NB4 (cell line): Measurements from ENCODE around the gene PHKG1.

ENCODE experiments used
- POLR2A ChIP-seq: IDR thresholded peaks from 2 replicates; pipeline ENCODE4 v1.6.1; 2011; ENCODE audit warnings: mild to moderate bottlenecking; ENCODE audit not compliant: insufficient read length; ENCODE audit errors: extremely low read depth
- TF ChIP-seq, protein P1 (sequence below): IDR thresholded peaks from one replicate; pipeline ENCODE4 v1.5.1; 2012; ENCODE audit warnings: low read depth, low read length

DNA sequence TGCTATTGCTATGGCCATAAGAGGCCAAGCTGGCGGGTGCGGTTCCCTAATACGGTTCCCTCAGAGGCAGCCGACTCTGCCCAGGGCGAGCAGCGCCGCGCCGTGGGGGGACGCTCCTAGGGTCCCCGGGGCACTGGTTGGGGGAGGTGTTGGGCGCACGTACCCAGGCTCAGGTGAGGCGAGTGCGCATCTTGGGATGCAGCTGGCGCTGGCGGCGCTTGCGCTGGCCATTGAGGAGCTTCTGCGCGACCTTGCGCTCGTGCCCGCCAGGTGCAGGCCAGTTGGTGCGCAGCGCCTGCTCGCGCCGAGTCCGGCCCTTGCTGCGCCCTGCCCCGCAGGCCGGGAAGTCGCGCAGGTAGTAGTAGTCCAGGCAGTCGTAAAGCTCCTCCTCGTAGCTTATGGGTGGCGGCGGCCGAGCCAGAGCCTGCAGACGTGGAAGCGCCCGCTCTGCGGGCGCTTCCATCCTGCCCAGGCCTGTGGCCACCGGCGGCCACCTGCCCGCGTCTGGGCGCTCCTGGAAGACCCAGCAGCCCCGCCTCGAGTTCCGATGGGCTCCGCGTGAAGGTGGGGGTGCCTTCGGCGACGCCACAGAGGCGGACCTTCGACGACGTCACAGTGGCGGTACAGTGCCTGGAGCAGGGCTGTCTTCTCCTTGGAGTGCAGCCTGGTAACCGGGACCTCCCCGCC lies 23.2 kb upstream of the PHKG1 start, which contains the start of gene NUPR2:
- TF ChIP-seq, protein P1, sequence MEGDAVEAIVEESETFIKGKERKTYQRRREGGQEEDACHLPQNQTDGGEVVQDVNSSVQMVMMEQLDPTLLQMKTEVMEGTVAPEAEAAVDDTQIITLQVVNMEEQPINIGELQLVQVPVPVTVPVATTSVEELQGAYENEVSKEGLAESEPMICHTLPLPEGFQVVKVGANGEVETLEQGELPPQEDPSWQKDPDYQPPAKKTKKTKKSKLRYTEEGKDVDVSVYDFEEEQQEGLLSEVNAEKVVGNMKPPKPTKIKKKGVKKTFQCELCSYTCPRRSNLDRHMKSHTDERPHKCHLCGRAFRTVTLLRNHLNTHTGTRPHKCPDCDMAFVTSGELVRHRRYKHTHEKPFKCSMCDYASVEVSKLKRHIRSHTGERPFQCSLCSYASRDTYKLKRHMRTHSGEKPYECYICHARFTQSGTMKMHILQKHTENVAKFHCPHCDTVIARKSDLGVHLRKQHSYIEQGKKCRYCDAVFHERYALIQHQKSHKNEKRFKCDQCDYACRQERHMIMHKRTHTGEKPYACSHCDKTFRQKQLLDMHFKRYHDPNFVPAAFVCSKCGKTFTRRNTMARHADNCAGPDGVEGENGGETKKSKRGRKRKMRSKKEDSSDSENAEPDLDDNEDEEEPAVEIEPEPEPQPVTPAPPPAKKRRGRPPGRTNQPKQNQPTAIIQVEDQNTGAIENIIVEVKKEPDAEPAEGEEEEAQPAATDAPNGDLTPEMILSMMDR, result no peak
- no peak for TF ChIP-seq POLR2A
